ENCODE results near the gene FBXO27. TPM values are rescaled to one million over a fixed set of nuclear protein-coding genes. Genes with fewer than 3 reads are reported as not detected.

FBXO27 gene
- total and polyA plus RNA-seq, 2 of the 8 experiments (the other 6 are each of a cell fraction or from before 2014, with no cell fraction given): 10.9 to 25.5 TPM

DNA sequence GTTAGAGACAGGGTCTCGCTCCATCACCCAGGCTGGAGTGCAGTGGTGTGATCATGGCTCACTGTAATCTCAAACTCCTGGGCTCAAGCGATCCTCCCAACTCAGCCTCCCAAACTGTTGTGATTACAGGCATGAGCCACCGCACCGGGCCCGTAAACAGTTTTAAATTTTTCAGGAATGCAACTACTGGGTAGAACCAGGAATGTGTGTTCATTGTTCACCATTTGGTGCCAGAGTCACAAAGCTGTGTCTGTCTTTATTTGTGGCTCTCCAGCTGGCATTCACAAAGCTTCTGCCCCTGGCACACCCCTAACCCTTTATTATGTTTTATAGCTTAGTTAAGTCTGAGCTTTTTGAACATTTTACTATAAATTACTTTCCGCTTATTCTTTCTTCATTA, 32.1 kb upstream of the FBXO27 start:
- H4K91ac ChIP-seq (replicated peaks; ENCODE audit: insufficient read length, low read length): no peak overlapping the region
- no peak overlapping the region for H3K18ac ChIP-seq (ENCODE audit: extremely low read depth, low read length)
- no peaks in the 10 kb centered on the region; the same call in 1 of the 2 replicates for H3K23me2 ChIP-seq (ENCODE audit: low read depth, low read length)
- no peak overlapping the region for H3K27ac ChIP-seq (ENCODE audit: low read depth, low read length)
- H3K4ac ChIP-seq (replicated peaks; ENCODE audit: insufficient read length, low read depth, low read length): no peak overlapping the region
- no peaks in the 10 kb centered on the region for H3K4me1 ChIP-seq (replicated peaks in 1 of 4; ENCODE audit: control insufficient read depth in 3 of 4, insufficient read depth in 4 of 4, low read length in 3 of 4)
- H2AK5ac ChIP-seq (ENCODE audit: low read depth, low read length): no peak overlapping the region
- CTCF ChIA-PET (ENCODE audit: partially characterized antibody): interaction anchor here (0.7 kb wide), 1 partner anchor 10 kb away, joined by 5 read pairs; no protein-coding TSS in a partner anchor
- WGBS, 2 experiments (ENCODE audit: extremely low coverage in 1 of 2, insufficient coverage in 1 of 2, insufficient read length in 1 of 2, insufficient replicate concordance in 2 of 2, low coverage in 1 of 2, low lambda C conversion rate in 2 of 2, missing lambda C conversion rate in 1 of 2): 93% methylated on average over 6 of the region's 6 CpGs; no CpG with 5 or more reads in 1 of the 2 experiments
- H3K4me3 ChIP-seq (ENCODE audit: extremely low read depth in 1 of 4, insufficient read depth in 2 of 4, low read depth in 3 of 4, low read length in 4 of 4): no peak overlapping the region
- FAIRE-seq: no peak
- no peak overlapping the region for H3K23ac ChIP-seq (ENCODE audit: insufficient read length)
- H3K36me3 ChIP-seq (ENCODE audit: control insufficient read depth in 2 of 4, insufficient read depth in 4 of 4, low read length in 3 of 4): no peaks in the 10 kb centered on the region
- no peak overlapping the region for H4K5ac ChIP-seq (ENCODE audit: insufficient read length, low read depth, low read length)
- H3K9me3 ChIP-seq (ENCODE audit: insufficient read depth in 2 of 2, low read depth in 1 of 2, low read length in 1 of 2): no peaks in the 10 kb centered on the region
- H4K20me1 ChIP-seq (replicated peaks in 1 of 2; ENCODE audit: control insufficient read depth in 1 of 2, insufficient read depth in 2 of 2, low read length in 2 of 2): no peaks in the 10 kb centered on the region
- no peak overlapping the region for H2BK20ac ChIP-seq (ENCODE audit: low read length)
- TF ChIP-seq CTCF (IDR thresholded peaks at IDR 0.05; ENCODE audit: control extremely low read depth in 1 of 3, insufficient read depth in 1 of 3, low read depth in 1 of 3, low read length in 3 of 3) (no peak), CHD2 (IDR thresholded peaks at IDR 0.05; ENCODE audit: low read length) (no peak), JUND (IDR thresholded peaks at IDR 0.05; ENCODE audit: low read length) (no peak), BRCA1 (IDR thresholded peaks at IDR 0.05; ENCODE audit: low read depth, low read length) (no peak), KDM5A (IDR thresholded peaks at IDR 0.05; ENCODE audit: low read length) (no peak), CTBP2 (IDR thresholded peaks at IDR 0.05; ENCODE audit: borderline replicate concordance, insufficient read depth, insufficient read length, low read length) (no peak)
- H2BK120ac ChIP-seq (replicated peaks; ENCODE audit: low read depth, low read length): no peak overlapping the region
- no peaks in the 10 kb centered on the region for H3K79me1 ChIP-seq (ENCODE audit: low read depth, low read length)
- POLR2A ChIA-PET (ENCODE audit: partially characterized antibody): interaction anchor here (1.6 kb wide), 1 partner anchor 19 kb away, joined by 5 read pairs; the partner anchor contains the start of gene ACP7
- H3K27me3 ChIP-seq (replicated peaks in 1 of 4; ENCODE audit: control insufficient read depth in 3 of 4, extremely low read depth in 1 of 4, insufficient read depth in 3 of 4, low read length in 3 of 4): no peaks in the 10 kb centered on the region
- H2BK12ac ChIP-seq (ENCODE audit: low read depth, low read length): no peak overlapping the region
- H3K79me2 ChIP-seq (ENCODE audit: control insufficient read depth in 1 of 2, insufficient read depth in 2 of 2, low read length in 2 of 2): no peaks in the 10 kb centered on the region
- DNase-seq (ENCODE audit: low read depth in 1 of 2, low spot score in 2 of 2): no peak
- H4K8ac ChIP-seq (ENCODE audit: extremely low read depth, insufficient read depth, low read length): no peak overlapping the region
- no peak overlapping the region for H2BK15ac ChIP-seq (ENCODE audit: low read length)
- H3K4me2 ChIP-seq (ENCODE audit: insufficient read depth in 1 of 2, low read depth in 2 of 2, low read length in 2 of 2): no peak overlapping the region
- H2AFZ ChIP-seq (ENCODE audit: low read length): no peak overlapping the region
- no peak overlapping the region for H3K9ac ChIP-seq (replicated peaks in 1 of 4; ENCODE audit: extremely low read depth in 1 of 4, low read depth in 3 of 4, low read length in 3 of 4)
- H3K14ac ChIP-seq (ENCODE audit: insufficient read length): no peak overlapping the region
- no peak overlapping the region for H2BK5ac ChIP-seq (ENCODE audit: low read depth, low read length)
- no peak overlapping the region for H3K56ac ChIP-seq (replicated peaks; ENCODE audit: insufficient read length, low read depth, low read length)

Data from H1 (cell line).